Measurements from ENCODE around the gene PARP8. TPM values are rescaled to one million over a fixed set of nuclear protein-coding genes. Genes with fewer than 3 reads are reported as not detected.

The PARP8 gene
- total and polyA plus RNA-seq, 2 of the 8 experiments (the other 6 are each of a cell fraction or from before 2014, with no cell fraction given) = 16.6 to 30.6 TPM

GRCh38 chr5:50727149-50727496 lies 60.7 kb downstream of the PARP8 start:
- TF ChIP-seq TAF7 (optimal IDR thresholded peaks at IDR 0.05; ENCODE audit: borderline replicate concordance, low read depth, low read length) = no peak
- no peak for TF ChIP-seq CREB1 (IDR thresholded peaks at IDR 0.05)
- TF ChIP-seq HDAC2 (IDR thresholded peaks at IDR 0.05; ENCODE audit: borderline replicate concordance in 1 of 2, low read depth in 2 of 2, low read length in 2 of 2) = no peak
- no peak for TF ChIP-seq CEBPB (IDR thresholded peaks at IDR 0.05; ENCODE audit: low read depth, low read length)
- no peak for TF ChIP-seq KDM1A (IDR thresholded peaks at IDR 0.05; ENCODE audit: borderline replicate concordance, low read length)
- no peak for TF ChIP-seq POU5F1 (IDR thresholded peaks at IDR 0.05; ENCODE audit: low read depth, low read length)
- no peak for TF ChIP-seq EZH2 (IDR thresholded peaks at IDR 0.05; ENCODE audit: low read depth, low read length, severe bottlenecking)
- TF ChIP-seq ATF3 (IDR thresholded peaks at IDR 0.05; ENCODE audit: insufficient read depth, low read depth, low read length) = no peak
- no peak for TF ChIP-seq EGR1 (IDR thresholded peaks at IDR 0.05; ENCODE audit: borderline replicate concordance, low read depth, low read length)
- peaks cover 0 to 6% (median 2%) of the 10 kb centered on the region in 4 experiments; a peak in 3 of 7 replicates for H3K4me1 ChIP-seq (replicated peaks in 1 of 4; ENCODE audit: control insufficient read depth in 3 of 4, insufficient read depth in 4 of 4, low read length in 3 of 4)
- H4K8ac ChIP-seq (ENCODE audit: extremely low read depth, insufficient read depth, low read length) = no peak overlapping the region
- H2AK5ac ChIP-seq (ENCODE audit: low read depth, low read length) = no peak overlapping the region
- H2BK120ac ChIP-seq (replicated peaks; ENCODE audit: low read depth, low read length) = no peak overlapping the region
- no peak overlapping the region for H3K14ac ChIP-seq (ENCODE audit: insufficient read length)
- no peak overlapping the region for H3K23ac ChIP-seq (ENCODE audit: insufficient read length)
- H3K79me2 ChIP-seq (ENCODE audit: control insufficient read depth in 1 of 2, insufficient read depth in 2 of 2, low read length in 2 of 2) = peaks cover 0 to 97% of the 10 kb centered on the region in 2 experiments; a peak in 3 of 4 replicates
- H2BK5ac ChIP-seq (ENCODE audit: low read depth, low read length) = no peak overlapping the region
- no peak for DNase-seq (ENCODE audit: low read depth in 1 of 2, low spot score in 2 of 2)
- H3K56ac ChIP-seq (replicated peaks; ENCODE audit: insufficient read length, low read depth, low read length) = no peak overlapping the region
- CTCF ChIA-PET (ENCODE audit: partially characterized antibody) = interaction anchor here (1.0 kb wide), 1 partner anchor 19 kb away, joined by 3 read pairs; no protein-coding TSS in a partner anchor
- no peak overlapping the region for H3K27ac ChIP-seq (ENCODE audit: low read depth, low read length)
- no peaks in the 10 kb centered on the region for H3K27me3 ChIP-seq (replicated peaks in 1 of 4; ENCODE audit: control insufficient read depth in 3 of 4, extremely low read depth in 1 of 4, insufficient read depth in 3 of 4, low read length in 3 of 4)
- H3K4me2 ChIP-seq (ENCODE audit: insufficient read depth in 1 of 2, low read depth in 2 of 2, low read length in 2 of 2) = no peak overlapping the region
- POLR2A ChIA-PET (ENCODE audit: partially characterized antibody) = interaction anchor here (1.9 kb wide), 1 partner anchor 59 kb away, joined by 8 read pairs; no protein-coding TSS in a partner anchor
- H3K4ac ChIP-seq (replicated peaks; ENCODE audit: insufficient read length, low read depth, low read length) = no peak overlapping the region
- H3K18ac ChIP-seq (ENCODE audit: extremely low read depth, low read length) = no peak overlapping the region
- no peak overlapping the region for H4K5ac ChIP-seq (ENCODE audit: insufficient read length, low read depth, low read length)
- H4K20me1 ChIP-seq (replicated peaks in 1 of 2; ENCODE audit: control insufficient read depth in 1 of 2, insufficient read depth in 2 of 2, low read length in 2 of 2) = peaks cover 2 to 3% of the 10 kb centered on the region in 2 experiments
- 71% methylated on average over 5 of the region's 5 CpGs; no CpG with 5 or more reads in 1 of the 2 experiments for WGBS, 2 experiments (ENCODE audit: extremely low coverage in 1 of 2, insufficient coverage in 1 of 2, insufficient read length in 1 of 2, insufficient replicate concordance in 2 of 2, low coverage in 1 of 2, low lambda C conversion rate in 2 of 2, missing lambda C conversion rate in 1 of 2)
- H2BK20ac ChIP-seq (ENCODE audit: low read length) = no peak overlapping the region
- H3K79me1 ChIP-seq (ENCODE audit: low read depth, low read length) = peaks cover 3% of the 10 kb centered on the region; the same call in 1 of the 2 replicates
- no peak overlapping the region for H3K9ac ChIP-seq (replicated peaks in 1 of 4; ENCODE audit: extremely low read depth in 1 of 4, low read depth in 3 of 4, low read length in 3 of 4)
- no peaks in the 10 kb centered on the region for H3K36me3 ChIP-seq (ENCODE audit: control insufficient read depth in 2 of 4, insufficient read depth in 4 of 4, low read length in 3 of 4)
- H4K91ac ChIP-seq (replicated peaks; ENCODE audit: insufficient read length, low read length) = no peak overlapping the region
- no peaks in the 10 kb centered on the region for H3K9me3 ChIP-seq (ENCODE audit: insufficient read depth in 2 of 2, low read depth in 1 of 2, low read length in 1 of 2)
- H2BK15ac ChIP-seq (ENCODE audit: low read length) = no peak overlapping the region
- no peak overlapping the region for H2AFZ ChIP-seq (ENCODE audit: low read length)
- H3K23me2 ChIP-seq (ENCODE audit: low read depth, low read length) = no peaks in the 10 kb centered on the region
- no peak overlapping the region for H2BK12ac ChIP-seq (ENCODE audit: low read depth, low read length)
- FAIRE-seq = no peak
- no peak overlapping the region for H3K4me3 ChIP-seq (ENCODE audit: extremely low read depth in 1 of 4, insufficient read depth in 2 of 4, low read depth in 3 of 4, low read length in 4 of 4)

Data from H1 (cell line).